Sigmoid colon (tissue), 4 donors: ENCODE measurements around the gene MPPE1.

Experiments
- EP300 ChIP-seq, 4 donors: sonication (generic); formaldehyde crosslinking; IDR thresholded peaks; one replicate each; pipeline ENCODE4 v1.6.1; 2017; ENCODE audit warnings: antibody characterized with exemption in 4 of 4
- POLR2A ChIP-seq, 2 donors: fragments of 450-650 bp; IDR thresholded peaks; one replicate each; pipeline ENCODE4 v1.6.1; 2016; ENCODE audit warnings: antibody characterized with exemption in 2 of 2, mild to moderate bottlenecking in 2 of 2, moderate library complexity in 2 of 2
- POLR2AphosphoS5 ChIP-seq, 4 donors: sonication (generic); formaldehyde crosslinking; IDR thresholded peaks; one replicate each; pipeline ENCODE4 v1.6.1; 2017; ENCODE audit warnings: antibody characterized with exemption in 4 of 4
- TF ChIP-seq, protein P1 (sequence below), 4 experiments: fragments of 450-650 bp in 3 of 4; fragments of 200-600 bp in 1 of 4; IDR thresholded peaks; one replicate each; pipeline ENCODE4 v1.5.1; 2016 to 2019; ENCODE audit warnings: antibody characterized with exemption in 4 of 4, mild to moderate bottlenecking in 3 of 4, moderate library complexity in 2 of 4

- TF ChIP-seq, protein P1, sequence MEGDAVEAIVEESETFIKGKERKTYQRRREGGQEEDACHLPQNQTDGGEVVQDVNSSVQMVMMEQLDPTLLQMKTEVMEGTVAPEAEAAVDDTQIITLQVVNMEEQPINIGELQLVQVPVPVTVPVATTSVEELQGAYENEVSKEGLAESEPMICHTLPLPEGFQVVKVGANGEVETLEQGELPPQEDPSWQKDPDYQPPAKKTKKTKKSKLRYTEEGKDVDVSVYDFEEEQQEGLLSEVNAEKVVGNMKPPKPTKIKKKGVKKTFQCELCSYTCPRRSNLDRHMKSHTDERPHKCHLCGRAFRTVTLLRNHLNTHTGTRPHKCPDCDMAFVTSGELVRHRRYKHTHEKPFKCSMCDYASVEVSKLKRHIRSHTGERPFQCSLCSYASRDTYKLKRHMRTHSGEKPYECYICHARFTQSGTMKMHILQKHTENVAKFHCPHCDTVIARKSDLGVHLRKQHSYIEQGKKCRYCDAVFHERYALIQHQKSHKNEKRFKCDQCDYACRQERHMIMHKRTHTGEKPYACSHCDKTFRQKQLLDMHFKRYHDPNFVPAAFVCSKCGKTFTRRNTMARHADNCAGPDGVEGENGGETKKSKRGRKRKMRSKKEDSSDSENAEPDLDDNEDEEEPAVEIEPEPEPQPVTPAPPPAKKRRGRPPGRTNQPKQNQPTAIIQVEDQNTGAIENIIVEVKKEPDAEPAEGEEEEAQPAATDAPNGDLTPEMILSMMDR (IDR thresholded peaks at IDR 0.05) = no peak
- TF ChIP-seq POLR2A (IDR thresholded peaks at IDR 0.05) (no peak), POLR2AphosphoS5 (IDR thresholded peaks at IDR 0.05) (no peak), EP300 (IDR thresholded peaks at IDR 0.05) (no peak)
Observed at GRCh38 chr18:11927497-11927896, 19.4 kb upstream of the MPPE1 start.
